ENCODE data around the gene EPB41L4A.

- TF ChIP-seq, protein P1, sequence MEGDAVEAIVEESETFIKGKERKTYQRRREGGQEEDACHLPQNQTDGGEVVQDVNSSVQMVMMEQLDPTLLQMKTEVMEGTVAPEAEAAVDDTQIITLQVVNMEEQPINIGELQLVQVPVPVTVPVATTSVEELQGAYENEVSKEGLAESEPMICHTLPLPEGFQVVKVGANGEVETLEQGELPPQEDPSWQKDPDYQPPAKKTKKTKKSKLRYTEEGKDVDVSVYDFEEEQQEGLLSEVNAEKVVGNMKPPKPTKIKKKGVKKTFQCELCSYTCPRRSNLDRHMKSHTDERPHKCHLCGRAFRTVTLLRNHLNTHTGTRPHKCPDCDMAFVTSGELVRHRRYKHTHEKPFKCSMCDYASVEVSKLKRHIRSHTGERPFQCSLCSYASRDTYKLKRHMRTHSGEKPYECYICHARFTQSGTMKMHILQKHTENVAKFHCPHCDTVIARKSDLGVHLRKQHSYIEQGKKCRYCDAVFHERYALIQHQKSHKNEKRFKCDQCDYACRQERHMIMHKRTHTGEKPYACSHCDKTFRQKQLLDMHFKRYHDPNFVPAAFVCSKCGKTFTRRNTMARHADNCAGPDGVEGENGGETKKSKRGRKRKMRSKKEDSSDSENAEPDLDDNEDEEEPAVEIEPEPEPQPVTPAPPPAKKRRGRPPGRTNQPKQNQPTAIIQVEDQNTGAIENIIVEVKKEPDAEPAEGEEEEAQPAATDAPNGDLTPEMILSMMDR (IDR thresholded peaks at IDR 0.05; ENCODE audit: low read length), result no peak
- TF ChIP-seq EZH2 (optimal IDR thresholded peaks at IDR 0.05; ENCODE audit: low read depth, low read length), result no peak
These were observed 165.4 kb downstream of the EPB41L4A start for GRCh38 chr5:112253478-112254250.
